HG03460 (cell line): Measurements from ENCODE around the gene ALX4.

ENCODE experiments used
- ATAC-seq: cut with Tn5 transposase; IDR thresholded peaks from one replicate; pipeline ENCODE4 v1.9.1; 2021; ENCODE audit not compliant: unreplicated experiment

The ALX4 gene

GRCh38 chr11:44248109-44248508 is 61.8 kb downstream of the ALX4 start:
- ATAC-seq, result no peak

GRCh38 chr11:44247508-44247907 is 62.4 kb downstream of the ALX4 start:
- ATAC-seq, result no peak

- no peak for ATAC-seq
These were observed 63.2 kb downstream of the ALX4 start for GRCh38 chr11:44246726-44247125.

- ATAC-seq, result no peak
These were observed 65.2 kb downstream of the ALX4 start for GRCh38 chr11:44244639-44245310.

GRCh38 chr11:44243595-44244343 is 66.2 kb downstream of the ALX4 start:
- no peak for ATAC-seq

- ATAC-seq, result no peak
These were observed 66.9 kb downstream of the ALX4 start for GRCh38 chr11:44243086-44243485.

GRCh38 chr11:44241851-44242250 is 68.1 kb downstream of the ALX4 start:
- no peak for ATAC-seq

- no peak for ATAC-seq
These were observed 72.8 kb downstream of the ALX4 start for GRCh38 chr11:44237156-44237555.

- no peak for ATAC-seq
These were observed 73.6 kb downstream of the ALX4 start for GRCh38 chr11:44236296-44236695.

- no peak for ATAC-seq
These were observed 74.2 kb downstream of the ALX4 start for GRCh38 chr11:44235765-44236201.

- ATAC-seq, result no peak
These were observed 80.3 kb downstream of the ALX4 start for GRCh38 chr11:44229624-44230023.

GRCh38 chr11:44229098-44229497 is 80.8 kb downstream of the ALX4 start:
- ATAC-seq, result no peak

- ATAC-seq, result no peak
These were observed 81.6 kb downstream of the ALX4 start for GRCh38 chr11:44228379-44228778.

GRCh38 chr11:44226945-44227344 is 83.0 kb downstream of the ALX4 start:
- no peak for ATAC-seq

- ATAC-seq, result no peak
These were observed 83.4 kb downstream of the ALX4 start for GRCh38 chr11:44226490-44226889.

- ATAC-seq, result no peak
These were observed 85.0 kb downstream of the ALX4 start for GRCh38 chr11:44224867-44225501.

GRCh38 chr11:44223238-44223637 is 86.7 kb downstream of the ALX4 start:
- no peak for ATAC-seq

GRCh38 chr11:44221992-44222391 is 87.9 kb downstream of the ALX4 start:
- ATAC-seq, result no peak

GRCh38 chr11:44221456-44221855 is 88.5 kb downstream of the ALX4 start:
- ATAC-seq, result no peak

- no peak for ATAC-seq
These were observed 89.8 kb downstream of the ALX4 start for GRCh38 chr11:44219830-44220796.

- ATAC-seq, result no peak
These were observed 92.5 kb downstream of the ALX4 start for GRCh38 chr11:44217432-44217831.
